Progenitor cell of endocrine pancreas (in vitro differentiated cells): ENCODE results near the gene DGKH. TPM values are rescaled to one million over a fixed set of nuclear protein-coding genes. Genes with fewer than 3 reads are reported as not detected.

ENCODE experiments used
- DNase-seq: peaks from one replicate; pipeline ENCODE4 v3.0.0; 2021; ENCODE audit warnings: low spot score; ENCODE audit not compliant: unreplicated experiment
- H3K27ac Mint-ChIP-seq: 2 replicates; pipeline ENCODE4 v1.8.0; 2021; ENCODE audit warnings: mild to moderate bottlenecking, moderate library complexity, mixed read lengths
- H3K27me3 Mint-ChIP-seq: 2 replicates; pipeline ENCODE4 v1.8.0; 2021; ENCODE audit warnings: mixed read lengths
- H3K36me3 Mint-ChIP-seq: 2 replicates; pipeline ENCODE4 v1.8.0; 2022; ENCODE audit warnings: mixed read lengths; ENCODE audit not compliant: insufficient read depth
- H3K4me1 Mint-ChIP-seq: 2 replicates; pipeline ENCODE4 v1.8.0; 2021; ENCODE audit warnings: low read depth, mixed read lengths
- H3K4me3 Mint-ChIP-seq: 2 replicates; pipeline ENCODE4 v1.8.0; 2021; ENCODE audit warnings: low read depth, mild to moderate bottlenecking, moderate library complexity, mixed read lengths
- H3K9me3 Mint-ChIP-seq: 2 replicates; pipeline ENCODE4 v1.8.0; 2021; ENCODE audit warnings: low read depth, mixed read lengths
- total RNA-seq: library from RNA; stranded (reverse); gene quantifications from 2 replicates; pipeline ENCODE4 v1.2.1, GENCODE V29; 2021
- TF ChIP-seq, protein P1 (sequence below): fragments of 200-600 bp; sonication (generic); IDR thresholded peaks from one replicate; pipeline ENCODE4 v1.5.0; 2021; ENCODE audit warnings: antibody characterized with exemption, mild to moderate bottlenecking; ENCODE audit not compliant: unreplicated experiment

The DGKH gene
- total RNA-seq, 1 donor from 2014 or later, result 5.3 TPM

DNA sequence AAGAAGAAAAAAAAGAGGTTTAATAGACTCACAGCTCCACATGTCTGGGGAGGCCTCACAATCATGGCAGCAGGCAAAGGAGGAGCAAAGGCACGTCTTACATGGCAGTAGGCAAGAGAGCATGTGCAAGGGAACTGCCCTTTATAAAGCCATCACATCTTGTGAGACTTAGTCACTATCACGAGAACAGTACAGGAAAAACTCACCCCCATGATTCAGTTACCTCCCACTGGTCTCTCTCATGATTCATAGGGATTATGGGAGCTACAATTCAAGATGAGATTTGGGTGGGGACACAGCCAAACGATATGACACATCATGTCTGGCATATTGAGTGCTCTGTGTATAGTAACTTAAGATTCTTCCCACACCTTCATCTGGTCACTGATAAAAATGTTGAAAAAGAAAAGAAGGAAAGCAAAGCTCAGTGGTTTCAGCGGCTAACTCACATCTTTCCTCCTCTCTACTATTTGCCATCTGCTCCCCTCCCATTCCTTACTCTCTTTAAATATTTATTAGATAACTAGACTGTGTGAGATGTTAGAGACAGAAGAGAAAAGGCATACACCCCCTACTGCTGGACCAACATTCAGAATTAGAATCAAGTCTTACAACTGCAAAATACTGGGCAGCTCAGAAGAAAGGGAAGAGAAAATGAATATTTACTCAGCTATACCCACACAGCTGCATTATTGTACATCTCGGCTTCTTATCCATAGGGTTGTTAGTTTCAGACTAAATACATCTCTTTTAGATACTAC, 163.4 kb downstream of the DGKH start:
- Mint-ChIP-seq H3K4me1 (no peaks in the 10 kb centered on the region), H3K9me3 (no peaks in the 10 kb centered on the region), H3K36me3 (peaks cover 7% of the 10 kb centered on the region), H3K27ac (no peak overlapping the region), H3K27me3 (no peaks in the 10 kb centered on the region), H3K4me3 (no peak overlapping the region)
- DNase-seq, result no peak
- TF ChIP-seq, protein P1, sequence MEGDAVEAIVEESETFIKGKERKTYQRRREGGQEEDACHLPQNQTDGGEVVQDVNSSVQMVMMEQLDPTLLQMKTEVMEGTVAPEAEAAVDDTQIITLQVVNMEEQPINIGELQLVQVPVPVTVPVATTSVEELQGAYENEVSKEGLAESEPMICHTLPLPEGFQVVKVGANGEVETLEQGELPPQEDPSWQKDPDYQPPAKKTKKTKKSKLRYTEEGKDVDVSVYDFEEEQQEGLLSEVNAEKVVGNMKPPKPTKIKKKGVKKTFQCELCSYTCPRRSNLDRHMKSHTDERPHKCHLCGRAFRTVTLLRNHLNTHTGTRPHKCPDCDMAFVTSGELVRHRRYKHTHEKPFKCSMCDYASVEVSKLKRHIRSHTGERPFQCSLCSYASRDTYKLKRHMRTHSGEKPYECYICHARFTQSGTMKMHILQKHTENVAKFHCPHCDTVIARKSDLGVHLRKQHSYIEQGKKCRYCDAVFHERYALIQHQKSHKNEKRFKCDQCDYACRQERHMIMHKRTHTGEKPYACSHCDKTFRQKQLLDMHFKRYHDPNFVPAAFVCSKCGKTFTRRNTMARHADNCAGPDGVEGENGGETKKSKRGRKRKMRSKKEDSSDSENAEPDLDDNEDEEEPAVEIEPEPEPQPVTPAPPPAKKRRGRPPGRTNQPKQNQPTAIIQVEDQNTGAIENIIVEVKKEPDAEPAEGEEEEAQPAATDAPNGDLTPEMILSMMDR, result no peak

DNA sequence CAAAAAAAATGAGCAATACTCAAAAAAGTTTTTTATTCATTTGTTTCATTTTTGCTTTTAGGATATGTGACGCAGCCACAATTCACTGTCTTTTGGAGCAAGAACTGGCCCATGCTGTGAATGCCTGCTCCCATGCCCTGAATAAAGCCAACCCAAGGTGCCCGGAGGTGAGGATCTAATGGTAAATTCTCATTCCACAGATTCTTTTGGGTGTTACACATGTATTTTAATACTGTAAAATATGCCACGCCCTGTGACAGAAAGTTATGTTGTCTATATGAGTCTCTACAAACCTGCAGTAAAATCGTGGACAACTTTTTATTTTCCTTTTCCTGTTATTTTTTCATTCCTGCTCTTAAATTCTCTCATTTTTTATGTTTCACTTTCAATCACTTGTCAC, 166.0 kb downstream of the DGKH start:
- Mint-ChIP-seq H3K4me3 (no peak overlapping the region), H3K36me3 (peaks cover 7% of the 10 kb centered on the region), H3K4me1 (no peaks in the 10 kb centered on the region), H3K27me3 (no peaks in the 10 kb centered on the region), H3K9me3 (no peaks in the 10 kb centered on the region), H3K27ac (no peak overlapping the region)
- no peak for DNase-seq
- TF ChIP-seq, protein P1, result no peak

DNA sequence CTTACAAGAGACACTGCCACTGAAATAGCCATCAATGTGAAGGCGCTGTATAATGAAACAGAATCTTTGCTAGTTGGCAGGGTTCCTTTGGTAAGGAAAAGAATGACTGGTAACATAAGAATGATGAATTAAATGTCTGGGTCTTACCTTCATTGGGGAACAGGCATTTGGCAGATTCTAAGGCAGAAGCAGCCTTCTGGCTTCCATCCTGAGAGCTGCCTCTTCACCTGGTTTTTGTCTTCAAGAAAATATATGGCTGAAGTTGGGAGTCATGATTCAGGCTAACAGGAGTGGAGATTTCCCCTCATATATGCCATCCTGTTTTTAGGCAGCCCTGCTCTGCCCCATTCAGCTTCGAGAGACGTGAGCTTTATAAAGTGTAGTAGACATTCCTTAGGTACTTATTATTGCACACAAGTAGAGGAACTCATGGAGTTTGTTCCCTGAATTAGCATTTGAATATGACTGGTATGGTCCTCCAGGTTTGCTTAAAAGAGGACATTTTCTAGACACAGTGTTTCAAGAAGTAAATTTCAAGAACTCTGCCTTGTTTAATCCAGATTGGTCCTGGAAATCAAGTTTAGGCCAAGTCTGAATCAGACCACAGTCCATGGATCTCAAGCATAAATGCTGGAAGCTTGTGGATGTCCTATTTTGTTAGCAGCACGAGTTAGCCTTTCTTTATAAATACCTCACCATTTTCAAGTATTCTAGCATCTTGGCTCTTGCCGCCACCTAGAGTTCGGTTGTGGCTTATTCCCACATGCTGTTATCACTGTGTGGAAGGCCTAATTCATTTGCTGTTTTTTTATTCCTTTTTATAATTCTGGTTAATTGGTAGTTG, 167.4 kb downstream of the DGKH start:
- Mint-ChIP-seq H3K4me1 (no peaks in the 10 kb centered on the region), H3K4me3 (no peak overlapping the region), H3K9me3 (no peaks in the 10 kb centered on the region), H3K27me3 (no peaks in the 10 kb centered on the region), H3K27ac (no peak overlapping the region), H3K36me3 (peaks cover 8% of the 10 kb centered on the region)
- no peak for DNase-seq
- TF ChIP-seq, protein P1, result peak; percentile 60

DNA sequence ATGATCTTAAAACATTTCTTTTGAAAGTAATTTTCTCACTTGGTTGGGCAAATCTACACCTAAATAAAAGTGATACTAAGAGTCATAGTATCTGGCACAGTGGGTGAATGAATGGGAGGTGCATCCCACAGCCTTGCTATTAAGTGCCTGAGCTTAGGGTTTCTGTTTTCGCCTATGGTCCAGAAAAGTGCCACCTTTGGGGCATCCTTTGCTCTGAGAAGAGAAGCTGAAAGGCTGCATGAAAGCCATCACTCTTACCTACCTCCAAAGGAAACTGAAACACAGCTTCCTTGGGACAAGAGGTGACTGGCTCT, 167.9 kb downstream of the DGKH start:
- Mint-ChIP-seq H3K36me3 (peaks cover 5% of the 10 kb centered on the region), H3K27me3 (no peaks in the 10 kb centered on the region), H3K27ac (no peak overlapping the region), H3K4me3 (no peak overlapping the region), H3K4me1 (no peaks in the 10 kb centered on the region), H3K9me3 (no peaks in the 10 kb centered on the region)
- DNase-seq, result no peak
- TF ChIP-seq, protein P1, result no peak

DNA sequence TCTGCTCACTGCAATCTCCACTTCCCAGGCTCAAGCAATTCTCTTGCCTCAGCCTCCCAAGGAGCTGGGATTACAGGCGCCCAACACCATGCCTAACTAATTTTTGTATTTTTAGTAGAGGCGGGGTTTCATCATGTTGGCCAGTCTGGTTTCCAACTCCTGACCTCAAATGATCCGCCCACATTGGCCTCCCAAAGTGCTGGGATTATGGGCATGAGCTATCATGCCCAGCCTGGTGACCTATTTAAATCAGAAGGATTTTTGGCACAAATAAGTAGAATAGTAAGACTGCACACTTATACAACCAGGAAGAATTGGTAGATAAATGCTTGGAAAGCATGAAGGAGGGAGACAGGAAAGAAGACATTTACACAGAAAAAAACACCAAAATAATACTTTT, 170.1 kb downstream of the DGKH start:
- Mint-ChIP-seq H3K27ac (no peak overlapping the region), H3K9me3 (no peaks in the 10 kb centered on the region), H3K36me3 (peaks cover 2% of the 10 kb centered on the region), H3K4me3 (no peak overlapping the region), H3K4me1 (no peaks in the 10 kb centered on the region), H3K27me3 (no peaks in the 10 kb centered on the region)
- TF ChIP-seq, protein P1, result no peak
- DNase-seq, result no peak
